GM12892 (cell line): Measurements from ENCODE around the gene ACCSL.

ENCODE experiments used
- POLR2A ChIP-seq: IDR thresholded peaks from 2 replicates; pipeline ENCODE4 v1.6.1; 2011; ENCODE audit warnings: low read depth, low read length, control low read depth
- POLR2AphosphoS5 ChIP-seq: IDR thresholded peaks from 2 replicates; pipeline ENCODE4 v1.6.1; 2011; ENCODE audit warnings: low read depth, low read length, control low read depth
- TAF1 ChIP-seq: IDR thresholded peaks from 2 replicates; pipeline ENCODE4 v1.6.1; 2011; ENCODE audit warnings: low read depth, mild to moderate bottlenecking, control low read depth, low read length, borderline replicate concordance

GRCh38 chr11:44068180-44068579, 20.4 kb downstream of the ACCSL start:
- no peak for TF ChIP-seq POLR2AphosphoS5
- TF ChIP-seq TAF1: no peak
- TF ChIP-seq POLR2A: no peak
